ENCODE results near the gene ANTXR2. TPM values are rescaled to one million over a fixed set of nuclear protein-coding genes. Genes with fewer than 3 reads are reported as not detected.
"Not testable (repeated sequence)": the region's sequence is repeated elsewhere in the genome, so short reads cannot be mapped to it uniquely, and the experiment has no call there.

ANTXR2 gene
- total RNA-seq (ENCODE audit: low replicate concordance): 28.3 and 28.8 TPM in 2 replicates

DNA sequence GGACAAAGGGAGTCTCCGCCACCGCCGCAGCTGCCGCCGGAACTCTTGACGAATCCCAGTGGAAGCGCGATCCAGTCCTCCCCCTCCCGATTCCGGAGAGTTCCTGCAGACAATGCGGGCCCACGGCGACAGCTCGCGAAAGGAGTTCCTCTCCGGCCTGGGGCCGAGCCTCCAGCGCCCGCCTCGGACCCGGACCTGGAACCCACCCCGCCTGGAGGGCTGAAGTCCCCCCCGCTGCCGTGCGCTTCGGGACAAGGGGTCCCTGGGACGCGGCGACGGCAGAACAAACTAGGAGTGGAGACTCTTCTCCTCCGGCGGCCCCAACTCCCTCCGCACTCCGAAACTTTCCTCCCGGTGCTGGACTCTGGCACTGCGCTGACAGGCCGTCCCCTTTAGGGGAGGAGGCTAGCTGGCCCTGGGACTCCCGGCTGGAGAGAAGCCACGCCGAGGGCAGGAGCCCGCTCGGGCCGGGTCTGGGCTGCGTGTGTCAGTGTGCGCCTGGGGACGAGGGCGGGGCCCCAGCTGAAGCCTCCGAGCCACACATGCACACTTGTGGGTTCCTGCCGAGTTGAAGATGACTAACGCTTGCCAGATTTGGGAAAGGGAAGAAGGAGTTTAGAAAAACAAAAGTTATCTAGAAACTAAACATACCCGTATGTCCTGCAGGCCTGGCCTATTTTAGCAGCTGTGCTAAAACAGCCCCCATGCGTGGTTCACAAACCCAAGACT is at the start of gene ANTXR2:
ANTXR2 (minus strand) TSS at position 486 of the 729 bp plus-strand sequence. CDS start 669 bp downstream, outside the sequence.
- H4K20me1 ChIP-seq (ENCODE audit: low read depth): no peaks in the 10 kb centered on the region
- H3K4me3 ChIP-seq: peak within 1 kb of the TSS; percentile 76
- Mint-ChIP-seq H3K27me3 (ENCODE audit: insufficient read depth, low read depth) (peaks cover 6% of the 10 kb centered on the region), H3K4me3 (peak within 1 kb of the TSS; percentile 98), H3K4me1 (peaks cover 15% of the 10 kb centered on the region), H3K36me3 (peaks cover 10% of the 10 kb centered on the region), H3K9me3 (no peaks in the 10 kb centered on the region), H3K27ac (peak within 1 kb of the TSS; percentile 96)
- no peaks in the 10 kb centered on the region for H3K79me2 ChIP-seq (ENCODE audit: low read depth)
- TF ChIP-seq, protein P1, sequence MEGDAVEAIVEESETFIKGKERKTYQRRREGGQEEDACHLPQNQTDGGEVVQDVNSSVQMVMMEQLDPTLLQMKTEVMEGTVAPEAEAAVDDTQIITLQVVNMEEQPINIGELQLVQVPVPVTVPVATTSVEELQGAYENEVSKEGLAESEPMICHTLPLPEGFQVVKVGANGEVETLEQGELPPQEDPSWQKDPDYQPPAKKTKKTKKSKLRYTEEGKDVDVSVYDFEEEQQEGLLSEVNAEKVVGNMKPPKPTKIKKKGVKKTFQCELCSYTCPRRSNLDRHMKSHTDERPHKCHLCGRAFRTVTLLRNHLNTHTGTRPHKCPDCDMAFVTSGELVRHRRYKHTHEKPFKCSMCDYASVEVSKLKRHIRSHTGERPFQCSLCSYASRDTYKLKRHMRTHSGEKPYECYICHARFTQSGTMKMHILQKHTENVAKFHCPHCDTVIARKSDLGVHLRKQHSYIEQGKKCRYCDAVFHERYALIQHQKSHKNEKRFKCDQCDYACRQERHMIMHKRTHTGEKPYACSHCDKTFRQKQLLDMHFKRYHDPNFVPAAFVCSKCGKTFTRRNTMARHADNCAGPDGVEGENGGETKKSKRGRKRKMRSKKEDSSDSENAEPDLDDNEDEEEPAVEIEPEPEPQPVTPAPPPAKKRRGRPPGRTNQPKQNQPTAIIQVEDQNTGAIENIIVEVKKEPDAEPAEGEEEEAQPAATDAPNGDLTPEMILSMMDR (IDR thresholded peaks at IDR 0.05): no peak
- TF ChIP-seq EZH2phosphoT487 (IDR thresholded peaks at IDR 0.05): peak; percentile 17
- peak; percentile 41 for TF ChIP-seq EZH2 (IDR thresholded peaks at IDR 0.05)
- no peaks in the 10 kb centered on the region for H3K9me3 ChIP-seq (ENCODE audit: low read depth)
- H3K4me1 ChIP-seq: peaks cover 11% of the 10 kb centered on the region
- DNase-seq (ENCODE audit: low spot score): peak; percentile 93
- peaks cover 23% of the 10 kb centered on the region for H3F3A ChIP-seq (ENCODE audit: low read depth)
- H3K36me3 ChIP-seq: no peaks in the 10 kb centered on the region
- peak within 1 kb of the TSS; percentile 63 for H2AFZ ChIP-seq (replicated peaks)
- H3K9ac ChIP-seq: peak within 1 kb of the TSS; percentile 27
- H3K4me2 ChIP-seq: peak within 1 kb of the TSS; percentile 74
- peak within 1 kb of the TSS; percentile 82 for H3K27ac ChIP-seq
- peaks cover 27% of the 10 kb centered on the region for H3K27me3 ChIP-seq

DNA sequence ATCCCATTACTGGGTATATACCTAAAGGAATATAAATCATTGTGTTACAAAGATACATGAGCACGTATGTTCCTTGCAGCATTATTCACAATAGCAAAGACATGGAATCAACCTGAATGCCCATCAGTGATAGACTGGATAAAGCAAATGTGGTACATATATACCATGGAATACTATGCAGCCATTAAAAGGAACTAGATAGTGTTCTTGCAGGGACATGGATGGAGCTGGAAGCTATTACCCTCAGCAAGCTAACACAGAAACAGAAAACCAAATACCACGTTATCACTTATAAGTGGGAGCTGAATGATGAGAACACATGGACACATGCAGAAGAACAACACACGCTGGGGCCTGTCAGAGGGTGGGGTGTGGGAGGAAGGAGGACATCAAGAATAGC is 48.8 kb upstream of the ANTXR2 start:
- H3K4me1 ChIP-seq; H3K27me3 ChIP-seq; H3K4me3 Mint-ChIP-seq; H3K9me3 Mint-ChIP-seq; H3K4me2 ChIP-seq; H3K36me3 ChIP-seq; H3K9ac ChIP-seq; H3K27ac Mint-ChIP-seq; H3K27ac ChIP-seq; H3F3A ChIP-seq (ENCODE audit: low read depth); H4K20me1 ChIP-seq (ENCODE audit: low read depth); H3K36me3 Mint-ChIP-seq; DNase-seq (ENCODE audit: low spot score); H3K79me2 ChIP-seq (ENCODE audit: low read depth); H2AFZ ChIP-seq (replicated peaks); H3K9me3 ChIP-seq (ENCODE audit: low read depth); H3K27me3 Mint-ChIP-seq (ENCODE audit: insufficient read depth, low read depth); H3K4me1 Mint-ChIP-seq; H3K4me3 ChIP-seq: not testable (repeated sequence)

DNA sequence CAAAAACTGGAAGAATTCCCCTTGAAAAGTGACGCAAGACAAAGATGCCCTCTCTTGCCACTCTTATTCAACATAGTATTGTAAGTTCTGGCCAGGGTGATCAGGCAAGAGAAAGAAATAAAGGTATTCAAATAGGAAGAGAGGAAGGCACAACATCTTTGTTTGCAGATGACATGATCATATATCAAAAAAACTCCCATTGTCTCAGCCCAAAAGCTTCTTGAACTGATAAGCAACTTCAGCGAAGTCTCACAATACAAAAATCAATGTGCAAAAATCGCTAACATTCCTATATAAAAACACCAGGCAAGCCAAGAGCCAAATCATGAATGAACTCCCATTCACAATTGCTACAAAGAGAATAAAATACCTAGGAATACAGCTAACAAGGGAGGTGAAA is 46.6 kb upstream of the ANTXR2 start:
- not testable (repeated sequence) for H4K20me1 ChIP-seq (ENCODE audit: low read depth); H2AFZ ChIP-seq (replicated peaks)

GRCh38 chr4:80116516-80116915 is 43.5 kb upstream of the ANTXR2 start:
- Histone ChIP-seq H3K9ac (no peak overlapping the region), H4K20me1 (ENCODE audit: low read depth) (no peaks in the 10 kb centered on the region), H3K79me2 (ENCODE audit: low read depth) (no peaks in the 10 kb centered on the region), H3K9me3 (ENCODE audit: low read depth) (no peaks in the 10 kb centered on the region), H3K4me2 (no peak overlapping the region), H3K36me3 (no peaks in the 10 kb centered on the region), H3K4me3 (no peak overlapping the region), H3K4me1 (no peaks in the 10 kb centered on the region), H2AFZ (replicated peaks) (no peak overlapping the region), H3K27ac (no peak overlapping the region), H3K27me3 (no peaks in the 10 kb centered on the region), H3F3A (ENCODE audit: low read depth) (no peaks in the 10 kb centered on the region)
- TF ChIP-seq, protein P1 (IDR thresholded peaks at IDR 0.05): no peak
- TF ChIP-seq EZH2phosphoT487 (IDR thresholded peaks at IDR 0.05) (no peak), EZH2 (IDR thresholded peaks at IDR 0.05) (no peak)
- Mint-ChIP-seq H3K27ac (no peak overlapping the region), H3K27me3 (ENCODE audit: insufficient read depth, low read depth) (no peaks in the 10 kb centered on the region), H3K4me1 (no peaks in the 10 kb centered on the region), H3K36me3 (no peaks in the 10 kb centered on the region), H3K4me3 (no peak overlapping the region), H3K9me3 (no peaks in the 10 kb centered on the region)
- DNase-seq (ENCODE audit: low spot score): no peak

More for the DNA sequence above, 46.6 kb upstream of the ANTXR2 start:
- not testable (repeated sequence) for H3K36me3 Mint-ChIP-seq; H3K36me3 ChIP-seq; H3K9ac ChIP-seq; H3K4me1 Mint-ChIP-seq; H3K4me1 ChIP-seq; H3K4me3 Mint-ChIP-seq; H3K9me3 Mint-ChIP-seq; H3K27ac ChIP-seq; H3F3A ChIP-seq (ENCODE audit: low read depth); H3K4me3 ChIP-seq; H3K79me2 ChIP-seq (ENCODE audit: low read depth); H3K27me3 ChIP-seq; DNase-seq (ENCODE audit: low spot score); H3K27me3 Mint-ChIP-seq (ENCODE audit: insufficient read depth, low read depth); H3K4me2 ChIP-seq; H3K27ac Mint-ChIP-seq; H3K9me3 ChIP-seq (ENCODE audit: low read depth)

Data from neural progenitor cell (in vitro differentiated cells).